ENCODE measurements around the gene HIVEP1. TPM values are rescaled to one million over a fixed set of nuclear protein-coding genes. Genes with fewer than 3 reads are reported as not detected.

The HIVEP1 gene
- total and polyA plus RNA-seq, 4 donors = 2.7 to 27.2 (median 6.2) TPM

DNA sequence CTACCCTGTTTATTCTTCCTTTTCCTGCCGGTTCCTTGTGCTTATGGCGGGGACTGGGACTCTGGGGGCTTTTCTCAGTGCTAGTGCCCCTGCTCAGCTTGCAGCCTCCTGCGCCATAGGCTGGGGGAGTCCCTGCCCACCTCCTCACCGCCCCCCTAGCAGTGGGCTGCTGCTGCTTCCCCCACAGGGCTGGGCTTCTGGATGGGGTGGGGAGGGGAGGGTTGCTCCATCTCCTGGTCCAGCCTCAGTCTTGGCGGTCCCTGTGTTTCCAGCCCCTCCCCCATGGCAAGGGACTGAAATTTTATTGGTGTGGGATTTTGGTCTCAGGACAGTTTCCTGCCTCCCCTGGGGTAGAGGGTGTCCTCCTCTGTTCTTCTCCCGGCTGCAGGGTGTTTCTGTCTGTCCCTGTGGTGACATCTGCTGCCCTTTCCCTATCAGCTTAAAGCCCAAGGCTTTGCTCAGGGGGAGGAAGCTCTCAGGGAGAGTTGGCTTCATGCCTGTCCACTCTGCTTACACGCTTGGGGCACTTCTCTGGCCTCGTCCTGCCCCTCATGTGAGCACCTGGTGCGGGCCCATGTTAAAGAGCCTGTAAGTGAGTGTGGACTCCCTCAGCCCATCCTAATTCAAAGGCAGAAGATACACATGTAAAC is 100.6 kb downstream of the HIVEP1 start:
- Histone ChIP-seq H3K9ac (ENCODE audit: low read depth in 1 of 2, low read length in 2 of 2) (no peak overlapping the region), H3K4me3 (ENCODE audit: low read depth in 1 of 3, low read length in 3 of 3) (no peak overlapping the region), H3K36me3 (ENCODE audit: control insufficient read depth in 4 of 4, insufficient read depth in 3 of 4, low read depth in 1 of 4, low read length in 3 of 4) (peaks cover 3 to 20% (median 16%) of the 10 kb centered on the region in 4 donors), H3K27ac (ENCODE audit: low read depth in 1 of 2, low read length in 2 of 2) (no peak overlapping the region), H3K27me3 (ENCODE audit: control insufficient read depth in 4 of 4, insufficient read depth in 4 of 4, low read length in 3 of 4) (no peaks in the 10 kb centered on the region), H3K9me3 (ENCODE audit: control insufficient read depth in 4 of 4, low read length in 3 of 4) (no peaks in the 10 kb centered on the region), H3K4me1 (ENCODE audit: control insufficient read depth in 4 of 4, insufficient read depth in 4 of 4, low read length in 3 of 4) (no peaks in the 10 kb centered on the region)
- DNase-seq (ENCODE audit: low spot score) = no peak
- 91% methylated on average over 9 of the region's 9 CpGs for WGBS
- no peak for TF ChIP-seq GABPA (IDR thresholded peaks at IDR 0.05 in 1 of 2, conservative IDR thresholded peaks at IDR 0.05 in 1 of 2)
- no peak for TF ChIP-seq CTCF (IDR thresholded peaks at IDR 0.05; ENCODE audit: low read depth, low read length, missing input control)
- no peak for TF ChIP-seq EGR1 (IDR thresholded peaks at IDR 0.05; ENCODE audit: low read depth in 2 of 2)
- no peak for TF ChIP-seq HNF4A (conservative IDR thresholded peaks at IDR 0.05)

DNA sequence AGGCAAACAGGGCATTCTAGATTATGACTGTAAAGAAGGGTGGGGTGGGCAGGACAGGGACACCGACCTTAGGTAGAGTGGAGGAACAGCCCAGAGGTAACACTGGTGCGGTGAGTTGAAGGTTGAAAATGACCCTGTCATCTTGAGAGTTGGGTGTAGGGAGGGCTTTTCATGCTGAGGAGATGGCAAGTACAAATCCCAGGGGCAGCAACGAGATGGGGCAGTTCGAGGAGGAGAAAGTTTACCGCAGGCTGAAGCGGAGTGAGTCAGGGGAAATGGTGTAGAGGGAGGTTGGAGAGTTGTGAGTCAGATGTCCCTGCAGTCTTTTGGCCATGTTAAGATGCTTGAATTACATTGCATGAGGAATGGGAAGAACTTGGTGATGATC is 101.1 kb downstream of the HIVEP1 start:
- Histone ChIP-seq H3K9ac (ENCODE audit: low read depth in 1 of 2, low read length in 2 of 2) (no peak overlapping the region), H3K27ac (ENCODE audit: low read depth in 1 of 2, low read length in 2 of 2) (no peak overlapping the region), H3K36me3 (ENCODE audit: control insufficient read depth in 4 of 4, insufficient read depth in 3 of 4, low read depth in 1 of 4, low read length in 3 of 4) (peaks cover 3 to 18% (median 16%) of the 10 kb centered on the region in 4 donors), H3K4me3 (ENCODE audit: low read depth in 1 of 3, low read length in 3 of 3) (no peak overlapping the region), H3K27me3 (ENCODE audit: control insufficient read depth in 4 of 4, insufficient read depth in 4 of 4, low read length in 3 of 4) (no peaks in the 10 kb centered on the region), H3K4me1 (ENCODE audit: control insufficient read depth in 4 of 4, insufficient read depth in 4 of 4, low read length in 3 of 4) (no peaks in the 10 kb centered on the region), H3K9me3 (ENCODE audit: control insufficient read depth in 4 of 4, low read length in 3 of 4) (no peaks in the 10 kb centered on the region)
- DNase-seq (ENCODE audit: low spot score) = no peak
- 96% methylated on average over 6 of the region's 6 CpGs for WGBS
- TF ChIP-seq, protein P1, sequence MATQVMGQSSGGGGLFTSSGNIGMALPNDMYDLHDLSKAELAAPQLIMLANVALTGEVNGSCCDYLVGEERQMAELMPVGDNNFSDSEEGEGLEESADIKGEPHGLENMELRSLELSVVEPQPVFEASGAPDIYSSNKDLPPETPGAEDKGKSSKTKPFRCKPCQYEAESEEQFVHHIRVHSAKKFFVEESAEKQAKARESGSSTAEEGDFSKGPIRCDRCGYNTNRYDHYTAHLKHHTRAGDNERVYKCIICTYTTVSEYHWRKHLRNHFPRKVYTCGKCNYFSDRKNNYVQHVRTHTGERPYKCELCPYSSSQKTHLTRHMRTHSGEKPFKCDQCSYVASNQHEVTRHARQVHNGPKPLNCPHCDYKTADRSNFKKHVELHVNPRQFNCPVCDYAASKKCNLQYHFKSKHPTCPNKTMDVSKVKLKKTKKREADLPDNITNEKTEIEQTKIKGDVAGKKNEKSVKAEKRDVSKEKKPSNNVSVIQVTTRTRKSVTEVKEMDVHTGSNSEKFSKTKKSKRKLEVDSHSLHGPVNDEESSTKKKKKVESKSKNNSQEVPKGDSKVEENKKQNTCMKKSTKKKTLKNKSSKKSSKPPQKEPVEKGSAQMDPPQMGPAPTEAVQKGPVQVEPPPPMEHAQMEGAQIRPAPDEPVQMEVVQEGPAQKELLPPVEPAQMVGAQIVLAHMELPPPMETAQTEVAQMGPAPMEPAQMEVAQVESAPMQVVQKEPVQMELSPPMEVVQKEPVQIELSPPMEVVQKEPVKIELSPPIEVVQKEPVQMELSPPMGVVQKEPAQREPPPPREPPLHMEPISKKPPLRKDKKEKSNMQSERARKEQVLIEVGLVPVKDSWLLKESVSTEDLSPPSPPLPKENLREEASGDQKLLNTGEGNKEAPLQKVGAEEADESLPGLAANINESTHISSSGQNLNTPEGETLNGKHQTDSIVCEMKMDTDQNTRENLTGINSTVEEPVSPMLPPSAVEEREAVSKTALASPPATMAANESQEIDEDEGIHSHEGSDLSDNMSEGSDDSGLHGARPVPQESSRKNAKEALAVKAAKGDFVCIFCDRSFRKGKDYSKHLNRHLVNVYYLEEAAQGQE (IDR thresholded peaks at IDR 0.05) = no peak
- TF ChIP-seq YY1 (IDR thresholded peaks at IDR 0.05) = no peak
- TF ChIP-seq TAF1 (conservative IDR thresholded peaks at IDR 0.05) = no peak
- no peak for TF ChIP-seq SP1 (IDR thresholded peaks at IDR 0.05)
- no peak for TF ChIP-seq RXRA (IDR thresholded peaks at IDR 0.05)
- no peak for TF ChIP-seq JUND (IDR thresholded peaks at IDR 0.05)

DNA sequence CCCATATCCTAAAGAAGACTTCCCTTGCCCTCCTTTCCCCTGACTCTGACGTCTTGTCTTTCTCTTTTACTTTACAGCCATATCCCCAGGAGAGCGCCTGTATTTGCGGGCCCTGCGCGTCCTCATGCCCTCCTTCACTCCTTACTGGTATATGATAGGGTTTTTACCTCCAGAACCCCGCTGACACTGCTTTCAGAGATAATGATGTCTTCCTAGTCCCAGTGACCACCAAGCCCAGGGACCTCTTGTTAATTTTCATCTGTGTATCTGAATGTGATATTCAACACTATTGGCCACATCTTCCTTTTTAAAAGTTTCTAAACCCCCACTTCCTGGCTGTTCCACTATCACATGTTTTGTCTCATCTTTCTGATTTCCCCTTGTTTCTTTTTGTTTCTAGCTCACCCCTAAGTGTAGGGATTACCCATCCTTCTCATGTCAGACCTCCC is 102.0 kb downstream of the HIVEP1 start:
- peaks cover 3 to 18% (median 16%) of the 10 kb centered on the region in 4 donors for H3K36me3 ChIP-seq (ENCODE audit: control insufficient read depth in 4 of 4, insufficient read depth in 3 of 4, low read depth in 1 of 4, low read length in 3 of 4)
- H3K9me3 ChIP-seq (ENCODE audit: control insufficient read depth in 4 of 4, low read length in 3 of 4) = no peaks in the 10 kb centered on the region
- WGBS = 95% methylated on average over 6 of the region's 6 CpGs
- no peak overlapping the region for H3K4me3 ChIP-seq (ENCODE audit: low read depth in 1 of 3, low read length in 3 of 3)
- no peak overlapping the region for H3K27ac ChIP-seq (ENCODE audit: low read depth in 1 of 2, low read length in 2 of 2)
- no peak for DNase-seq (ENCODE audit: low spot score)
- no peaks in the 10 kb centered on the region for H3K27me3 ChIP-seq (ENCODE audit: control insufficient read depth in 4 of 4, insufficient read depth in 4 of 4, low read length in 3 of 4)
- H3K4me1 ChIP-seq (ENCODE audit: control insufficient read depth in 4 of 4, insufficient read depth in 4 of 4, low read length in 3 of 4) = no peaks in the 10 kb centered on the region
- H3K9ac ChIP-seq (ENCODE audit: low read depth in 1 of 2, low read length in 2 of 2) = no peak overlapping the region
- TF ChIP-seq FOXA2 (IDR thresholded peaks at IDR 0.05) (no peak), MAX (IDR thresholded peaks at IDR 0.05) (no peak), RXRA (IDR thresholded peaks at IDR 0.05) (no peak), HNF4G (IDR thresholded peaks at IDR 0.05) (no peak), NR2F2 (IDR thresholded peaks at IDR 0.05) (no peak), ATF3 (IDR thresholded peaks at IDR 0.05) (no peak), SP1 (IDR thresholded peaks at IDR 0.05) (no peak), JUND (IDR thresholded peaks at IDR 0.05) (no peak), EGR1 (IDR thresholded peaks at IDR 0.05; ENCODE audit: low read depth in 2 of 2) (no peak), GABPA (IDR thresholded peaks at IDR 0.05 in 1 of 2, conservative IDR thresholded peaks at IDR 0.05 in 1 of 2) (no peak), YY1 (IDR thresholded peaks at IDR 0.05) (no peak)
- TF ChIP-seq, protein P1 (IDR thresholded peaks at IDR 0.05) = no peak
